VCaP (cell line): ENCODE measurements around the gene TXNRD2.

Source experiments
- H3K27ac ChIP-seq: fragments of 450-650 bp; 2 replicates; pipeline ENCODE4 v1.5.1; 2017
- CTCF ChIP-seq: fragments of 450-650 bp; conservative IDR thresholded peaks from 2 replicates; pipeline ENCODE4 v1.5.1; 2017; ENCODE audit warnings: mild to moderate bottlenecking, moderate library complexity

The TXNRD2 gene

GRCh38 chr22:19904174-19904856 lies 37.3 kb downstream of the TXNRD2 start:
- no peak for TF ChIP-seq CTCF
- H3K27ac ChIP-seq: no peak overlapping the region

GRCh38 chr22:19903513-19903912 lies 38.1 kb downstream of the TXNRD2 start:
- H3K27ac ChIP-seq: no peak overlapping the region; the same call in 1 of the 2 replicates
- TF ChIP-seq CTCF: no peak

GRCh38 chr22:19903031-19903430 lies 38.6 kb downstream of the TXNRD2 start:
- peak overlapping the region; percentile 54; the same call in 1 of the 2 replicates for H3K27ac ChIP-seq
- TF ChIP-seq CTCF: no peak

- peak overlapping the region; percentile 54; the same call in 1 of the 2 replicates for H3K27ac ChIP-seq
- no peak for TF ChIP-seq CTCF
These were observed 39.3 kb downstream of the TXNRD2 start for GRCh38 chr22:19902245-19902715.

GRCh38 chr22:19901577-19902244 lies 39.9 kb downstream of the TXNRD2 start:
- peak overlapping the region; percentile 54; the same call in 1 of the 2 replicates for H3K27ac ChIP-seq
- TF ChIP-seq CTCF: no peak

- H3K27ac ChIP-seq: no peak overlapping the region
- TF ChIP-seq CTCF: no peak
These were observed 40.7 kb downstream of the TXNRD2 start for GRCh38 chr22:19900707-19901436.
